Measurements from ENCODE around the gene GNAQ.
"Not testable (repeated sequence)": the region's sequence is repeated elsewhere in the genome, so short reads cannot be mapped to it uniquely, and the experiment has no call there.

GNAQ gene

GRCh38 chr9:77877976-77878375, 153.6 kb downstream of the GNAQ start:
- no peak for DNase-seq (ENCODE audit: low read depth in 2 of 2)

DNA sequence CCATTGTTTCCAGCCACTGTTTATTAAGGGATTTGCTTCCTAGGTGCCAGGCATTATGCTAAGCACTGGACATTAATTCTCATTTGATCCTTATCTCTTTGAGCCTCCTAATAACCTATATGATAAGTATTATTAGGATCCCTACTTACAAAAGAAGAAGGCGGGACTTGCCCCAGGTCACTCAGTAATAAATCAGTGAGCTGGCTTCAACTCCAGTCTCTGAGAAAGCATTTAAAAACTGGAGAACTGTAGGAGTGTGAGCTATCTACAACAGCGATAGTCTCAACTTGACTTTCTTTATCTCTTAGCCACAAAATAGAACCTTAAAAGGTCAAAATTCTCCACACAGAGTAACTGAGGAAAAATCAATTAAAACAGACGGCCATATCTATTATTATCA, 155.0 kb downstream of the GNAQ start:
- DNase-seq (ENCODE audit: low read depth in 2 of 2): no peak

DNA sequence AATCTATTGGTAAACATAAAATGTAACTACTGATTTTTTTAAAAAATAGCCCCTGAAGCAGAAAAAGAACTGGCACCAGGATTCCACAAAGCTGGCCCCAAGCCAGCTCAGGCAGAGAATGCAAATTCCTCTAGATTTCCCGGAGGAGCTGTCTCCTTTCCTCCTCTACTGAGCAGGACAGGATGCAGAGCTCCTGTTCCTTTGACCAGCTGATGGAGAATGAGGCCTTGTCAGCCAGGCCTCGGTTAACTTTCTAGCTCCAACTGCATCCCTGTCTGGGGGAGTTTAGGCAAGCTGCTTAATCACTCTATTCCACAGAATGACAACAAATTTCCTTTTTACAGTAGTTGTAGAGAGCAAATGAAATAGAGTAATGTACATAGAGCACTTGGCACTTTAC, 155.5 kb downstream of the GNAQ start:
- DNase-seq (ENCODE audit: low read depth in 2 of 2): no peak

- DNase-seq (ENCODE audit: low read depth in 2 of 2): no peak
These were observed 158.7 kb downstream of the GNAQ start for GRCh38 chr9:77872863-77873262.

DNA sequence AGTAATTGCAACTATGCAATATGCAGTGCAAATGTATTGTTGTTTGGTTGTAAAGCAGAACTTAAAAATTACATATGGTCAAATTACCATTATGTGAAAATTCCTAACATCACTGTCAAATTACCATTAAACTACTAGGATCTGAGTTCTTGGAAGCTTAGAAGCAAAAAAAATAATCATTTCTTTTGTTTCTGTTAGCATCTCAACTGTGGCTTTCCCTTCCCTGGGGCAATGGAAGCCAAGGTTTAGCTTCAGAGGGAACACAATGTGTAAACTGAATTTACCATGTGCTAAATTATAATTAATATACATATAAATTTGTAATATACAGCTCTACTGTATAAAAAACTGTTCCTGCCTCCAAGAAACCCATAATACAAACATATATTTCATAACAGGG, 159.4 kb downstream of the GNAQ start:
- DNase-seq (ENCODE audit: low read depth in 2 of 2): no peak

GRCh38 chr9:77871483-77871882, 160.1 kb downstream of the GNAQ start:
- DNase-seq (ENCODE audit: low read depth in 2 of 2): no peak

DNA sequence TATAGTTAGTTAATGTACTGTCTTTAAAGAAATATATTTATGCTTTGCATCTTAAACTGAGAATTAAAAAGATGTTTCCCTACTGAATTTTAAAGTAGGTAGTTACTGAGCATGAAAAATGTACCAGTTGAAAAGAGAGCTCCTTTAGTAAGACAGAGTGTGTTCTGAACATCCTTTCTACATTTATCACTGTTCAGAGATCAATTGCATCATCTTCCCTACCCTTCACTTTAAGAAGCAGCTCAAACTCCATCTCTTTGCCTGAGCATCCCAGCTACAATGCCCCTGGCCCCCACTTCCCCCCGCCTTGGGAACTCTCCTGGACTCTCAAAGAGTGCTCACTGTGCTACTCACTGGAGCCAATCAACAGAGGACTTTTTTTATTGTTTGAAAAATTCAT, 164.7 kb downstream of the GNAQ start:
- DNase-seq (ENCODE audit: low read depth in 2 of 2): no peak

DNA sequence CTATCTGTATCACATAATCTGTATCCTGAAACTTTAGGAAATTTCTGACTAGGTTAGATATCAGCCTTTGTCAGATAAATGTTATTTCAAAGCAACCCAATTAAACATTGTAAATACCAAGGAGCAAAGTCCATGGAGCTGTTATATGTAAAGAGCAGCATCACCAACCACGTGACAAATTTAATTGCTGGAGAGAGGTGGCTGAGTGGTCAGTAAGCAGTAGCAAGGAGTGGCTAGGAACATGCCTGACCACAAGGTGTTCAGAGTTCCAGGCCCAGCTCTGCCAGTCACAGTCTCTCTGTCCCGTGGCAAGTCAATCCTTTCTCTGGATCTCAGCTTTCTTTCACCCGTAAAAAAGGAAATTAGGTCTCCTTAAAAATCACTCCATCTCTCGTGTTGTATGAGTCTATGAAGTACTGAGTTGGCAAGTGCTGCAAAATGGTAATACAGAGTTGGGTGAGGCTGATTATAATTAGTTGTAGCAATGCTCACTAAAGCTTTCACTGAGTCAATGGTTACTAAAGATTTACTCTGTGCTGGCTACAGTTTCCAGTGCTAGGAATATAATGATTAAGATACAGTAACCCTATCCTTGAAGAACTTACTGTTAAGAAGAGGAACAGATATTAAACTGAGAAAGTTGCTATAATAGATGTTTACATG, 166.1 kb downstream of the GNAQ start:
- DNase-seq (ENCODE audit: low read depth in 2 of 2): no peak

DNA sequence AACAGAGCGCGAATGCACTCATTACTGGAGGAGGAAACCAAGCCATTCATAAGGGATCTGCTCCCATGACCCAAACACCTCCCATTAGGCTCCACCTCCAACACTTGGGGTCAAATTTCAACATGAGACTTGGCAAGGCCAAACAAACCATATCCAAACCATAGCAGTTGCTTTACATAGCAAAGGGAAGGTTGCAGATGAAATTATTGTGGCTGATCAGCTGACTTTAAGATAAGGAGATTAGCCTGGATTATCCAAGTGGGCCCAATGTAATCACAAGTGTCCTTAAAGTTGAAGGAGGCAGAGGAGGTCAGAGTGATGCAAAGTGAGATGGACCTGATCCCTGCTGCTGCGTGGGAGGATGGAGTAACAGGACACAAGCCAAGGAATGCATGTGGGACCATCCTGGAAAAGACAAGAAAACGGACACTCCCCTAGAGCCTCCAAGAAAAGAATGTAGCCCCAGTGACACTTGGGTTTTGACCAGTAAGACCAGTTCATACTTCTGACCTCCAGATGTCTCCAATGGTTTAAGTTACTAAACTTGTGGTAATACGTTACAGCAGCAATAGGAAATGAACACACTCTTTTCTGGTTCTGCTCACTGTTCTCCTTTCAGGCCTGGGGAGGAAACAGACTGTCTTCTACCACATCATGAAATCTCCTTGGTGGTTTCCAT, 167.3 kb downstream of the GNAQ start:
- no peak for DNase-seq (ENCODE audit: low read depth in 2 of 2)

DNA sequence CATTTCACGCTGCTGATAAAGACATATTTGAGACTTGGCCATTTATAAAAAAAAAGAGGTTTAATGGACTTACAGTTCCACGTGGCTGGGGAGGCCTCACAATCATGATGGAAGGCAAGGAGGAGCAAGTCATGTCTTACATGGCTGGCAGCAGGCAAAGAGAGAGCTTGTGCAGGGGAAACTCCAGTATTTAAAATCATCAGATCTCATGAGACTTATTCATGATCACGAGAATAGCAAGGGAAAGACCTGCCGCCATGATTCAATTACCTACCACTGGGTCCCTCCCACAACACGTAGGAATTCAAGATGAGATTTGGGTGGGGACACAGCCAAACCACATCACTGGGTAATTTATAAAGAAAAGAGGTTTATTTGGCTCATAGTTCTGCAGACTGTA, 168.0 kb downstream of the GNAQ start:
- DNase-seq (ENCODE audit: low read depth in 2 of 2): not testable (repeated sequence)

DNA sequence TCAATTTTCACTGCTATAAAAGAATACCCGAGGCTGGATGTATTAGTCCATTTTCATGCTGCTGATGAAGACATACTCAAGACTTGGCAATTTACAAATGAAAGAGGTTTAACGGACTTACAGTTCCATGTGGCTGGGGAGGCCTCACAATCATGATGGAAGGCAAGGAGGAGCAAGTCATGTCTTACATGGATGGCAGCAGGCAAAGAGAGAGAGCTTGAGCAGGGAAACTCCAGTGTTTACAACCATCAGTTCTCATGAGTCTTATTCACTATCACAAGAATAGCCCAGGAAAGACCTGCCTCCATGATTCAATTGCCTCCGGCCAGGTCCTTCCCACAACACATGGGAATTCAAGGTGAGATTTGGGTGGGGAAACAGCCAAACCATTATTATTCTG, 170.7 kb downstream of the GNAQ start:
- not testable (repeated sequence) for DNase-seq (ENCODE audit: low read depth in 2 of 2)

DNA sequence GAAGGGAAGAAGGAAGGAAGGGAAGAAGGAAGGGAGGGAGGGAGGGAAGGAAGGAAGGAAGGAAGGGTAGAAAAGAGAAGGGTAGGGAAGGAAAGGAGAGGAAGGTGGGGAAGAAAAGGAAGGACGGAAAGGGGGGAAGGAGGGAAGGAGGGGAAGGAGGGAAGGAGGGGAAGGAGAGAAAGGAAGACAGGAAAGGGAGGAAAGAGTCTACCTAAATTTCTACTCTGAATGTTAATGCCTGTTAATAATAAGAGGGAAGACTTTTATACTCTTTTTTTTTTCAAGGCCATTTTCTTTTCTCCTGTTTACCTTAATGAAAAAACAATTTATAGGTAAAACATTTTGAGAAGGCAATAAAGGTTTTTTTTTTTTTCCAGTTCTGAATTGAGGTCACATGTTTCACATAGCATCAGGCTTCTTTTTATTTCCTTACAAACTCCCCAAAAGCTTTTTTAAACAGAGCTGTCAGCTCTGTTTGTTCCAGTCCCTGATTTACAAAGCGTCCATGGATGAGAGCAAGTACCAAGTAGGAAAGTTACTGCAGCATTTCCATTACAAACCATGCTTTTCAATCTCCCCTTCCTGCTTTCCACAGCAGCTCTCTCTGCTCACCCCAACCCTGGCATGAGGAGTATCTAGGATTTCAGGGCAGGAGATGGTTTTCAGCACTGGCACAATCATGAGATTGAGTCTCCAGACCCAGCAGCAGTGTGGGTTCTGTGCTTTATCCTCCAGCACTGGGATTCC, 173.9 kb downstream of the GNAQ start:
- DNase-seq (ENCODE audit: low read depth in 2 of 2): no peak

DNA sequence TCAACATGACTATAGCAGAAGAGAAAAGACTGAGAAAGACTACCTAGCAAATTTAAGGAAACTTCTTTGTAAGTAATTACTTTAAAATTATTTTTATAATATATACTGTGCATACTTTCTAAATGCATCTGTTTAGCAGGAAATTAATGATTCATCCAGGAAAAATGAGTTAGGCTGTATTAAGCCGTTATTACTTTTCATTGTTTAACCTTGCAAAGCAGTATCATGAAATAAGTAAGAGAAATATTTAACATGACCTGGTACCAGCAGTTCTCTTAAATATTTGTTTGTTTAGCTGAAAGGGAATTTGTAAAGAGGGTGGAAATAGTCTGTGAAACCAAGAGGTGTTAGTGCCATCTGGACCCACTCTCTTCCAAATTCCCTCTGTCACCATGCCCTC, 175.0 kb downstream of the GNAQ start:
- no peak for DNase-seq (ENCODE audit: low read depth in 2 of 2)

DNA sequence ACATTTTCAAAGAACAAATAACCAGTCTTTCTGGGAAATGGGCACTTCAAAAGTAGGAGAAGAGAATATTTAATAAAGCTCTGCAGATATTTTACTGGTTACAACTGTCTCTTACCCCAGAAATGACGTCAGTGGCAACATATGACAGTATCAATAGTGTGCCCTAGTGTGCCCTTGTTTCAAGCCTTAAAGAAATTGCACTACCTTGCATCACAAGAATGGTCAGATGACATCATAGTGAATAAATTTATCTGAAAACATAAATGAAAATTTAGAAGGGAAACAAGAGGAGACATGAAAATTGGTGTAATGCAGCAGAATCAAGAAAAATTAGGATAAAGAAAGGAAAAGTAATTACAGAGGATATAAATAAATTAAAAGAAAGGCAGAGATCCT, 176.7 kb downstream of the GNAQ start:
- DNase-seq (ENCODE audit: low read depth in 2 of 2): no peak

GRCh38 chr9:77854258-77854915, 177.2 kb downstream of the GNAQ start:
- DNase-seq (ENCODE audit: low read depth in 2 of 2): no peak

GRCh38 chr9:77853716-77854115, 177.9 kb downstream of the GNAQ start:
- no peak for DNase-seq (ENCODE audit: low read depth in 2 of 2)

DNA sequence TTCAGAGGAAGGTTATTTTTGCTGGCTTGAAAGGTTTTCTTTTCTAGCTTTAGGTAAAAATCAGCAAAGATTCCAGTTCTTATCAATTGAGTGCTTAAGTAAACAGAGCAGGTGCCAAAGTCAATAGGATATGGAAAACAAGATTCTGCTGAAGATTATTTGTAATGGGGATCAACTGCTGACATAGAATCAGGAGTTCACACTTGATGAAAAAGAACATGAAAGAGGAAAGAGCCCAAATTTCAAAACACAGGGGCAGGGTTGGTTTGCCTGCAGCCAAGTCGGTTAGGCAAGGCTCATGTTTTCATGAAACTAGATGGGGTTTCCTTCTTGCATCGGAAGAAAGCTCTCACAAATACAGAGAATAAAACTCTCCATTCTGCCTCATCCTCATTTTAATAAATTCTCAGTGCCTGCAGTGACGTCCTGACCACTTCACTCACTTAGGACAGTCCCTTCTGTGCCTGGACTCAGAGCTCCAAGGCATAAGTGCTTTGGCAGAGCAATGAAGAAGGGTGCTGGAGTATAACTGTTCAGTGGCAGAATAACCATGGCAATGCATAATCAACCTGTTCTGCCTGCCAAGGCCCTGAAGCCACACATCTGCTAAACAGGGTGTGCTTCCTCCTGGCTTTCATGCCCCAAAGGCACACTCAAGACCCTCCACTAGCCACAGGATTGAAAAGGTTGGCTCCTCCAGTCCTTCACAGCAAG, 179.6 kb downstream of the GNAQ start:
- DNase-seq (ENCODE audit: low read depth in 2 of 2): no peak

GRCh38 chr9:77848897-77849296, 182.7 kb downstream of the GNAQ start:
- no peak for DNase-seq (ENCODE audit: low read depth in 2 of 2)

- DNase-seq (ENCODE audit: low read depth in 2 of 2): no peak
These were observed 183.2 kb downstream of the GNAQ start for GRCh38 chr9:77848404-77848803.

GRCh38 chr9:77847626-77848025, 184.0 kb downstream of the GNAQ start:
- no peak for DNase-seq (ENCODE audit: low read depth in 2 of 2)

GRCh38 chr9:77847059-77847499, 184.5 kb downstream of the GNAQ start:
- DNase-seq (ENCODE audit: low read depth in 2 of 2): no peak

- no peak for DNase-seq (ENCODE audit: low read depth in 2 of 2)
These were observed 187.2 kb downstream of the GNAQ start for GRCh38 chr9:77844415-77844814.
